HEK293 (cell line): Measurements from ENCODE around the gene CCM2.

Source experiments
- CTCF ChIP-seq: fragments of 450-650 bp; formaldehyde crosslinking; IDR thresholded peaks from 2 replicates; pipeline ENCODE4 v1.5.1; 2016; ENCODE audit warnings: missing biosample characterization, missing genetic modification characterization
- GLI4 ChIP-seq: fragments of 450-650 bp; formaldehyde crosslinking; IDR thresholded peaks from 2 replicates; pipeline ENCODE4 v1.5.1; 2016; ENCODE audit warnings: missing biosample characterization, missing genetic modification characterization
- ZBTB1 ChIP-seq: fragments of 450-650 bp; formaldehyde crosslinking; IDR thresholded peaks from 2 replicates; pipeline ENCODE4 v1.5.1; 2016; ENCODE audit warnings: missing biosample characterization, missing genetic modification characterization
- ZBTB10 ChIP-seq: fragments of 450-650 bp; formaldehyde crosslinking; IDR thresholded peaks from 2 replicates; pipeline ENCODE4 v1.5.1; 2016; ENCODE audit warnings: missing biosample characterization, missing genetic modification characterization
- ZBTB26 ChIP-seq: fragments of 450-650 bp; formaldehyde crosslinking; optimal IDR thresholded peaks from 2 replicates; pipeline ENCODE3; 2016; ENCODE audit warnings: missing biosample characterization, mild to moderate bottlenecking, missing genetic modification characterization
- ZNF26 ChIP-seq: fragments of 450-650 bp; formaldehyde crosslinking; IDR thresholded peaks from 2 replicates; pipeline ENCODE4 v1.5.1; 2016; ENCODE audit warnings: missing biosample characterization, missing genetic modification characterization
- ZNF600 ChIP-seq: fragments of 450-650 bp; formaldehyde crosslinking; IDR thresholded peaks from 2 replicates; pipeline ENCODE4 v1.5.1; 2016; ENCODE audit warnings: missing biosample characterization, missing genetic modification characterization

GRCh38 chr7:45068236-45069023 lies 68.4 kb downstream of the CCM2 start:
- TF ChIP-seq CTCF (tag by site-specific recombination) = no peak
- no peak for TF ChIP-seq ZBTB10 (tag by site-specific recombination)
- no peak for TF ChIP-seq ZBTB1 (tag by site-specific recombination)
- no peak for TF ChIP-seq ZBTB26 (tag by site-specific recombination)
- no peak for TF ChIP-seq GLI4 (tag by site-specific recombination)
- no peak for TF ChIP-seq ZNF26 (tag by site-specific recombination)
- no peak for TF ChIP-seq ZNF600 (tag by site-specific recombination)
